Peyer's patch (tissue), 4 donors: ENCODE data around the gene MED20.

Source experiments
- POLR2A ChIP-seq, 2 donors: fragments of 450-650 bp; IDR thresholded peaks; one replicate each; pipeline ENCODE4 v1.5.1; 2017; ENCODE audit warnings: antibody characterized with exemption in 2 of 2, mild to moderate bottlenecking in 2 of 2, moderate library complexity in 2 of 2
- TF ChIP-seq, protein P1 (sequence below), 6 experiments: fragments of 450-650 bp in 4 of 6; fragments of 200-600 bp in 2 of 6; sonication (generic) in 1 of 6; IDR thresholded peaks; one replicate each; pipeline ENCODE4 v1.5.1; 2017 to 2019; ENCODE audit warnings: antibody characterized with exemption in 6 of 6, mild to moderate bottlenecking in 3 of 6, moderate library complexity in 1 of 6

DNA sequence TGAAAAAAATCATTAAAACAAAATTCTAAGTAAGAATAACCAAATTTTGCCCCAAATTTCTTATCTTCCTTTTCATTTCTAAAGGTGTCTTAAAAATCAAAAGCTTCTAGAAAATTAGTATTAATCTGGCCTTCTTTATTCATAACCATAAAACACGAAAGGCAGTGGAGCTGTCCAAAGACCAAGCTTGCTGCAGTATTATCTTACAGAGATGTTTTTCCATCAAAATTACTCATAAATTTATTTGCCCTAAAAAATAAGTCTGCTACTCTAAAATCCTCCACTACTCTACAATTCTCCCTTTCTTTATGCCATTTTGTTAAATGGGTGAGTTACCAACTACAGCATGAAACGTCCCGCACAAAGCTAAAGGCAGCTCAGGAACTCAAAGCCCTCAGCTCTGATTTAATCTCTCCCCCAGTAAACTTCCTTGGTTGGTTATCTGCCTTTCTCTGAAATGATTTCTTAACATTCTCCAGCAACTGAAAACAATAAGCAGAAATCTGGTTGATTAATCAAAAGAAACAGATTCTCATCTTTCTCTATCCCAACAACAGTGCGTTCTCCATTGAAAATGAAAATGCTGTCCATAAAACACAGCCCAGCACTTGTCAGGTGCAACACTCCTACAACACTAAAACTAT lies 27.9 kb downstream of the MED20 start:
- TF ChIP-seq POLR2A (IDR thresholded peaks at IDR 0.05): no peak
- TF ChIP-seq, protein P1, sequence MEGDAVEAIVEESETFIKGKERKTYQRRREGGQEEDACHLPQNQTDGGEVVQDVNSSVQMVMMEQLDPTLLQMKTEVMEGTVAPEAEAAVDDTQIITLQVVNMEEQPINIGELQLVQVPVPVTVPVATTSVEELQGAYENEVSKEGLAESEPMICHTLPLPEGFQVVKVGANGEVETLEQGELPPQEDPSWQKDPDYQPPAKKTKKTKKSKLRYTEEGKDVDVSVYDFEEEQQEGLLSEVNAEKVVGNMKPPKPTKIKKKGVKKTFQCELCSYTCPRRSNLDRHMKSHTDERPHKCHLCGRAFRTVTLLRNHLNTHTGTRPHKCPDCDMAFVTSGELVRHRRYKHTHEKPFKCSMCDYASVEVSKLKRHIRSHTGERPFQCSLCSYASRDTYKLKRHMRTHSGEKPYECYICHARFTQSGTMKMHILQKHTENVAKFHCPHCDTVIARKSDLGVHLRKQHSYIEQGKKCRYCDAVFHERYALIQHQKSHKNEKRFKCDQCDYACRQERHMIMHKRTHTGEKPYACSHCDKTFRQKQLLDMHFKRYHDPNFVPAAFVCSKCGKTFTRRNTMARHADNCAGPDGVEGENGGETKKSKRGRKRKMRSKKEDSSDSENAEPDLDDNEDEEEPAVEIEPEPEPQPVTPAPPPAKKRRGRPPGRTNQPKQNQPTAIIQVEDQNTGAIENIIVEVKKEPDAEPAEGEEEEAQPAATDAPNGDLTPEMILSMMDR (IDR thresholded peaks at IDR 0.05): no peak
